Fibroblast of lung (primary cell): Measurements from ENCODE around the gene TNFSF8.

Experiments used
- EZH2 ChIP-seq: IDR thresholded peaks from 2 replicates; pipeline ENCODE4 v1.5.1; 2012; ENCODE audit warnings: low read length, control low read depth, mild to moderate bottlenecking; ENCODE audit errors: missing control alignments
- TF ChIP-seq, protein P1 (sequence below), 2 donors: IDR thresholded peaks in 1 of 2; conservative IDR thresholded peaks in 1 of 2; 1 replicate in 1 of 2; 2 replicates in 1 of 2; pipeline ENCODE4 v1.5.1; 2011 to 2012; ENCODE audit warnings: low read length in 2 of 2, control low read depth in 1 of 2, inconsistent platforms in 1 of 2, low read depth in 1 of 2, mild to moderate bottlenecking in 1 of 2

DNA sequence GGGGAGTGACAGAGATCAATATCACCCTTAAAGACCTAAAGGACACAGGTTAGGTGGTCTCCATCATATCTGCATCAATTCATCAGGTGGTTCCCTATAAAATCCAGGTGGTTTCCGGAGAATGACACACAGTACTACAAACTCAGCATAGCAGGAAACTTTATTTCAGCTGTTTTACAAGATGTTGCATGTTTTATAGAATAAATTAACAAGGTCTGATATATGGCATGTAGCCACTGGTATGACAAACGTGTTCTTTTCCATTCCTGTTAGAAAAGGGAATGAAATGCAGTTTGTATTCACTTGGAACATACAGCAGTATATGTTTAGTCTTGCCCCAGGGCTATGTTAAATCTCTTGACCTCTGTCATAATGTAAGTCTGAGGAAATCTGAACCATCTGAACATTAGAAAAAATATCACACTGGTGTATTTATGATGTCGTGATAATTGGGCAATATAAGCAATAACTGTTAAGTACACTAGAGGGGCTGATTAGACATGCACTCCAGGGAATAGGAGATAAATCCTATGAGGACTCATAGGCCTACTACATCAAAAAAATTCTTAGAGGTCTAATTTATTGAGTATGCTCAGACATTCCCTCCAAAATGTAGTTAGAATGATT lies 42.2 kb upstream of the TNFSF8 start:
- TF ChIP-seq, protein P1, sequence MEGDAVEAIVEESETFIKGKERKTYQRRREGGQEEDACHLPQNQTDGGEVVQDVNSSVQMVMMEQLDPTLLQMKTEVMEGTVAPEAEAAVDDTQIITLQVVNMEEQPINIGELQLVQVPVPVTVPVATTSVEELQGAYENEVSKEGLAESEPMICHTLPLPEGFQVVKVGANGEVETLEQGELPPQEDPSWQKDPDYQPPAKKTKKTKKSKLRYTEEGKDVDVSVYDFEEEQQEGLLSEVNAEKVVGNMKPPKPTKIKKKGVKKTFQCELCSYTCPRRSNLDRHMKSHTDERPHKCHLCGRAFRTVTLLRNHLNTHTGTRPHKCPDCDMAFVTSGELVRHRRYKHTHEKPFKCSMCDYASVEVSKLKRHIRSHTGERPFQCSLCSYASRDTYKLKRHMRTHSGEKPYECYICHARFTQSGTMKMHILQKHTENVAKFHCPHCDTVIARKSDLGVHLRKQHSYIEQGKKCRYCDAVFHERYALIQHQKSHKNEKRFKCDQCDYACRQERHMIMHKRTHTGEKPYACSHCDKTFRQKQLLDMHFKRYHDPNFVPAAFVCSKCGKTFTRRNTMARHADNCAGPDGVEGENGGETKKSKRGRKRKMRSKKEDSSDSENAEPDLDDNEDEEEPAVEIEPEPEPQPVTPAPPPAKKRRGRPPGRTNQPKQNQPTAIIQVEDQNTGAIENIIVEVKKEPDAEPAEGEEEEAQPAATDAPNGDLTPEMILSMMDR (conservative IDR thresholded peaks at IDR 0.05 in 1 of 2, IDR thresholded peaks at IDR 0.05 in 1 of 2; ENCODE audit: low read depth in 1 of 2, low read length in 2 of 2), result no peak
- TF ChIP-seq EZH2, result no peak
